GM21528 (cell line): Measurements from ENCODE around the gene C2orf42.
A peak's percentile ranks its signal among the peaks of the same experiment; 100 is the strongest.
"Not testable (repeated sequence)": the region's sequence is repeated elsewhere in the genome, so short reads cannot be mapped to it uniquely, and the experiment has no call there.

Experiments
- ATAC-seq: cut with Tn5 transposase; IDR thresholded peaks from one replicate; pipeline ENCODE4 v1.9.1; 2021; ENCODE audit warnings: mild to moderate bottlenecking, moderate library complexity; ENCODE audit not compliant: unreplicated experiment, low FRiP score

C2orf42 gene

DNA sequence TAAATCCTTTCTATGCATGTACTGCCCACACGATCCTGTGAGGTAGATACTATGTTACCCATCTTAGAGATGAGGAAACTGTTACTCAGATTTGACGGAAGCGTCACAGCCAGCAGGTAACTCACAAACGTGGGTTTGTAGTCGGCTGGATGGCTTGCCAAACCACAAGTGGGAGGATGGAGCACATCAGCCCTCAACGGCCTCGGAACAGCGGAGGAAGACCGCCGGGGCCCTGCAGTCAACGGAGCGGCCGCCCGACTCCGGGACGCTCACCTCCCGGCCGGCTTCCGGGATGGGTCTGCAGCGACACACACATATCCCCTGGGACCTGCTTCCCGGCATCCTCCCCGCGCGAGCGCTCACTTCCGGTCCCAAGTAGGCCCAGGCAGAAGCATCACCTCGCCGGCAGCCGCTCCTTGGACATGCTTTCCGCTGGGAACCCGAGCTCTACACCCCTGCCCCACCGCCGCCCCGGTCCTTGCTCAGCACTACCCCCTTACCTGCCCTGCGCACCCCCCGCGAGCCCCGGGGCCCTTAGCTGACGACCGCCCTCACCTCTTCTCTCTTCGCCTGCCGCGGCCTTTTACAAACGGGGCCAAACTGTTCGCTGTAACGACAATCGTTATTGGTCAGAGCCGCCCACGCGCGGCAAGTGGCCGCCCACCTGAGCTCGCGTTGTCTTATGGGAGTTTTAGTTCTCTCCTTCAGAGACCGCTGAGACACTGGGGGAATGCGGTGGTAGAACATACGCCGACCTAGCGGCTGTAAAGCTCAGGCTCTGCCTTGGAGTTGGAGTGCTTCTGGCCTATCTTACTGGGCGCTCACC lies at the start of gene C2orf42:
C2orf42 (minus strand) TSS at position 602 of the 826 bp plus-strand sequence. CDS start 9,034 bp downstream, outside the sequence.
- ATAC-seq, result peak; percentile 84

DNA sequence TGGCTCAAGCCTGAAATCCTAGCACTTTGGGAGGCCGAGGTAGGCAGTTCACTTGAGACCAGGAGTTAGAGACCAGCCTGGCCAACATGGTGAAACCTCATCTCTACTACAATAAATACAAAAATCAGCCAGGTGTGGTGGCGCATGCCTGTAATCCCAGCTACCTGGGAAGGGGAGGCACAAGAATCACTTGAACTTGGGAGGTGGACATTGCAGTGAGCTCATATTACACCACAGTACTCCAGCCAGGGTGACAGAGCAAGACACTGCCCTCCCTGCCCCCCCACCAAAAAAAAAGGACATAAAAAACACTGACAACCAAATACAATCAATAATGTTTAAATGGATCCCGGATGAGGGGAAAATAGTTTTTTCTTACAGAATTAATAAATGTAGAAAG lies 49.8 kb upstream of the C2orf42 start:
- ATAC-seq, result no peak

DNA sequence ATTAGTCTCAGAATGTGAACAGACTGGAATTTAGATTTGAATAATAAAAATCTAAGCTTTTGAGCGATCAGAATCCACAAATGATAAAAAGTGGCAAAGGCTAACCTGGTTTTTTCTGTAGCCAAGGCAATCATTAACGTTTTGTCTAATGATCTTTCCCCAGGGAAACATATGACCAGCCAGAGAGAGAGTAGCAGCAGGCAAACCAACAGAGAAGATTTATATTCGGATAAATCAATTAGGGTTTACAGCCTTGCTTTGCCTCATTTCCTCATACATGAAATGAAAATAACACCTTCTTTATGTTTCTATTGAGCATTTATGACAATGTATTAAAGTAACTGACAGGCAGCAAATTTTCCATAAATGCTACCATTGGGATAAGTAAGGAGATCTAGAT lies 43.1 kb upstream of the C2orf42 start:
- no peak for ATAC-seq

- ATAC-seq, result no peak
Measured at GRCh38 chr2:70226781-70227180, 36.0 kb upstream of the C2orf42 start.

DNA sequence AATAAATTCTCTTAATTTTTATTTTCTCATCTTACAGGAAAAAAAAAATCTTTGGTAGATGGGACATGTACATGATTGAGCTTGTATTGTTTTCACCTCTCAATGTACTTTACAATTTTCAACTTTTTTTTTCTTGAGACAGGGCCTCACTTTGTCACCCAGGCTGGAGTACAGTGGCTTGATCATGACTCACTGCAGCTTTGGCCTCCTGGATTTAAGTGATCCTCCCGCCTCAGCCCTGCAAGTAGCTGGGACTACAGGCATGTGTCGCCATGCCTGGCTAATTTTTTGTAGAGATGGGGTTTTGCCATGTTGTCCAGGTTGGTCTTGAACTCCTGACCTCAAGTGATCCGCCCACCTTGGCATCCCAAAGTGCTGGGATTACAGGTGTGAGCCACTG lies 32.5 kb upstream of the C2orf42 start:
- ATAC-seq, result not testable (repeated sequence)

GRCh38 chr2:70214953-70215549 lies 24.2 kb upstream of the C2orf42 start:
- no peak for ATAC-seq

- no peak for ATAC-seq
Measured at GRCh38 chr2:70214365-70214764, 23.5 kb upstream of the C2orf42 start.

GRCh38 chr2:70212298-70212932 lies 21.6 kb upstream of the C2orf42 start:
- ATAC-seq, result no peak

DNA sequence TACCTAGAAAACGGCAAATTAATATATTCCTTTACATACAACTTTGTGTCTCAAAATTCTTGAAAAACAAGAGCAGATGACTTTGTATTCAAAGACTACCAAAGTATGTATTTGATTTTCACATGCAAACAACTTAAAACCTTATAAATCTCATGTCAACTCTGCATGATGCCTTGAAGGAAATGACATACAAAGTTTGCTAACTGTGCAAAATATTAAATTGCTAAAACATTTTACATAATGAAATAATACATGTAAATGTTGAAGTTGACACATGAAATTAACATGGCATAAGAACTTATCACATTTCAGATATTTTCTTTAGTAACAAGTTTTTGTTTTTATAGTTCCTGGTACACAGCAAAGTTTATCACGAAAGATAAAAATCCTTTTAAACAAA lies 20.8 kb upstream of the C2orf42 start:
- ATAC-seq, result no peak

DNA sequence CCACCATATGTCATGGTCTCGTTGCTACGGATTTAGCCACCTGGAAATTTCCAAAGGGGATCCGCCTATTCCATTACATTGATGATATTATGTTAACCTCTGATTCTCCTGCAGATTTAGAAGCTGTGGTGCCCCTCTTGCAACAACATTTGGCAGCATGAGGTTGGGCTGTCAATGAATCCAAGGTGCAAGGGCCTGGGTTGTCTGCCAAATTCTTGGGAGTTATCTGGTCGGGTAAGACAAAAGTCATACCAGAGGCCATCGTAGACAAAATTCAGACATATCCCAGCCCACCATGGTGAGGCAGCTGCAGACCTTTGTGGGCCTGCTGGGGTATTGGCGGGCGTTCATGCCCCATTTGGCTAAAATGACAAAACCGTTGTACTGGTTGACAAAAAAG lies 13.6 kb upstream of the C2orf42 start:
- ATAC-seq, result no peak

DNA sequence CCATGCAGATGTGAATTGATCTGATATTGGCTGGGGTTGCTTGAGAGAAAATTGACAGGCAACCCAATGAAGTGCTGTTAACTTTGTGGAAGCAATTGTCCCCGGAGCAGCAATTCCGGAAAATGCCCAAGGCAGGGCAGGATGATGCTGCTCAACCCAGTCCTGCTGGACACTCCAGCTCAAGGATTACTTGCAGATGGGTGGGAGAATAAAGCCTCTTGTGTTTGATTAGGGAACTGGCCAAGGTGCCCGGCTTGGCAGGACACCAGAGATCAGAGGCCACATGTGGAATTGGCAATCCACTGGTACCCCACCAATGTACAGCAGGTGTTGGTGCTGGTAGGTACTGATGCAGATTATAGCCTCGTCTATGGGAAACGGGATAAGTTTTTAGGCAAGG lies 12.3 kb upstream of the C2orf42 start:
- no peak for ATAC-seq

DNA sequence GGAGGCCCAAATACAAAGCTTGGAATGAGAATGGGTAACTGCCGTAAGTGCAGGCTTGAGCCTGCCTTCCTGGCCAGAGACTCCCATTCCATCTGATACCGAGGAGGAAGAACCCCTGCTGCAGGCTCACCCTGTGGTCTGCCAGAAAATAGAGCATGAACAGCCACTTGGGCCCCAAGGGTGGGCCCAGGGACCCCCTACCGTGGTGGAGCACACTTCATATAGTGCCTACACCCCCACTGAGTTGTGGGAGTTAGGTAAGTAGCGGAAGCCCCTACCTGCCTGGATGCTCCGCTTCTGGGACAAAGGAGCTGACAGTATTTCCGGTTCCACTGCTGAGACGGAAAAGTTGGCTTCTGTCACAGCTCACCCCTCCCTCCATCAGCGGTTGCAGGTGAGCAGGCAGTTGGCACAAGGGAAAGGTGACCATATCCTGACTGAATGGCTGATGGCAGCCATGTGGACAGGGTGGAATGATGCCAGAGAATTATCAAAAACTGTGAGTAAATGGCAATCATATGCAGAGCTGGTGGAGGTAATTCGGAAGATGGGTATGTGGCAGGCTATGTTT lies 11.5 kb upstream of the C2orf42 start:
- no peak for ATAC-seq

DNA sequence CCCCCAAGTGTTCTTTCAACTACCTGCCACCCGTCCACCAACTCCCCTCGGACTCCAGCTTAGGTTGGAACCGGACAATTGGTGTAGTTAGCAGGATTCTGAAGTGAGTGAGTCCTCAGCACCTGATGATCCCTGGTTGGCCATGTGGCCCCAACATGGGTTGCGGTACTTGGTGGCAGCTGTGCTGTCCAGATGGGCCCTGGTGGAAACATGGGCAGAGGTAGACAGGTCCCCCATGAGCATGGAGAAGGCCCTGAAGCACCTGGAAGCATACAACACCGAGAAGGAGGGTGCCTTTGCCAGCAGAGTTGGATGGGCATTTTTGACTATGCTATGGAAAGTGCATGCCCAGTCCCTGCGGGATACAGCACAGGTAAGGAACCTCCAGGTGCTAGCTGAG lies 11.0 kb upstream of the C2orf42 start:
- no peak for ATAC-seq

DNA sequence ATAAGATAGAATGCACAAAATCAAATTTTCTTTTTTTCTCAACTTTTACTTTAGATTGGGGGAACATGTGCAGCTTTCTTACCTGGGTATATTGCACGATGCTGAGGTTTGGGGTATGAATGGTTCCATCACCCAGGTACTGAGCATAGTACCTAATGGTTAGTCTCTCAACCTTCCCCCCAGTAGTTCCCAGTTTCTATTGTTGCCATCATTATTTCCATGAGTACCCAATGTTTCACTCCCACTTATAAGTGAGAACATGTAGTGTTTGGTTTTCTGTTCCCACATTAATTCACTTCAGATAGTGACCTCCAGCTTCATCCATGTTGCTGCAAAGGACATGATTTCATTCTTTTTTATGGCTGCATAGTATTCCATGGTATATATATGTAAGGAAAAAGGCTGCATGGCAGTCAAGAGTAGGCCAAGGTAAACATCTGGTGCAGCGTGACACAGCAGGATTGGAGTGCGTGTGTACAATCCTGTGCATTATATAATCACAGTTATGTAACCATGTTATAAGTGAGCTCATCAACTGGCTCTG lies 10.5 kb upstream of the C2orf42 start:
- ATAC-seq, result no peak

GRCh38 chr2:70199320-70199864 lies 8.6 kb upstream of the C2orf42 start:
- no peak for ATAC-seq

- ATAC-seq, result no peak
Measured at GRCh38 chr2:70192516-70192915, 1.7 kb upstream of the C2orf42 start.

GRCh38 chr2:70191244-70191735 lies 471 bp upstream of the C2orf42 start:
- no peak for ATAC-seq

DNA sequence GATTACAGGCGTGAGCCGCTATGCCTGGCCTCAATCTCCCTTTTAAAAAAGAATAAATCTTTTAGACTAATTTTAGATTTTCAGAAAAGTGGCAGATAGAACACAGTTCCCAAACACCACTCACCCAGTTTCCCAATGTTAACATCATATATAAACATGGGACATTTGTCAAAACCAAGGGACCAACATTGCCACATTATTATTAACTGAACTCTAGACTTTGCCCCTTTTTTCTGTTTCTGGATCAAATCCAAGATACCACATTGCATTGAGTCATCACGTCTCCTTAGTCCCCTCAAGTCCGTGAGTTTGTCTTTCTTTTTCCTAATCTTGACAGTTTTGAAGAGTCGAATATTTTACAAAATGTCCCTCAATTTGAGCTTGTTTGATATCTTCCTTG lies 2.4 kb downstream of the C2orf42 start:
- no peak for ATAC-seq

DNA sequence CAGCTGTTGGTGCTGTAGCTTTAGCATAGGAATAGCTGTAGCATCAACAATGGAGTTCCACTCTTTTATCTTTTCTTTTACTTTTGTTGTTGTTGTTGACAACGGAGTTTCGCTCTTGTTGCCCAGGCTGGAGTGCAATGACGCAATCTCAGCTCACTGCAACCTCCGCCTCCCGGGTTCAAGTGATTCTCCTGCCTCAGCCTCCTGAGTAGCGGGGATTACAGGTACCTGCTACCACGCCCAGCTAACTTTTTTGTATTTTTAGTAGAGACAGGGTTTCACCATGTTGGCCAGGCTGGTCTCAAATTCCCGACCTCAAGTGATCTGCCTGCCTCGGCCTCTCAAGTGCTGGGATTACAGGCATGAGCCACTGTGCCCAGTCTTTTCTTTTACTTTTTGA lies 3.6 kb downstream of the C2orf42 start:
- ATAC-seq, result not testable (repeated sequence)

GRCh38 chr2:70182689-70183088 lies 8.1 kb downstream of the C2orf42 start:
- no peak for ATAC-seq
